ENCODE measurements around the gene ABCF3. TPM values are rescaled to one million over a fixed set of nuclear protein-coding genes. Genes with fewer than 3 reads are reported as not detected.

The ABCF3 gene
- total RNA-seq, 2 donors from 2014 or later: 41.8 to 46.1 TPM

DNA sequence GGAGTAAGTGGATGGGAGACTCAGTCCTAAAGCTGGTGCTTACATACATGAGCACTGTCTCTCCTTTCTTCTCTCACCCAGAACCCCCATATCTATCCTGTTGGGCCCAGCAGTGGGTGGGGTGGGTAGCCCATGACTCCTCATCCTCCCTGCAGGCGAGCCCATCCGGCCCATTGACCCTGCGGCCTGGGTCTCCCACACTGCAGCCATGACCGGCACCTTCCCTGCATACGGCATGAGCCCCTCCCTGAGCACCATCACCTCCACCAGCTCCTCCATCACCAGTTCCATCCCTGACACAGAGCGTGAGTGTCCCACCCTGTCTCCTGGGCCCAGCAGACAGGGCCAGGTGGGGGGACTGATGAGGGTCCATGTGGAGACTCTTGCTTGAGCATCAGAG is 19.3 kb upstream of the ABCF3 start:
- no peak overlapping the region for H3K27ac ChIP-seq
- intact Hi-C loops (cut with DNase I): no loop called here

DNA sequence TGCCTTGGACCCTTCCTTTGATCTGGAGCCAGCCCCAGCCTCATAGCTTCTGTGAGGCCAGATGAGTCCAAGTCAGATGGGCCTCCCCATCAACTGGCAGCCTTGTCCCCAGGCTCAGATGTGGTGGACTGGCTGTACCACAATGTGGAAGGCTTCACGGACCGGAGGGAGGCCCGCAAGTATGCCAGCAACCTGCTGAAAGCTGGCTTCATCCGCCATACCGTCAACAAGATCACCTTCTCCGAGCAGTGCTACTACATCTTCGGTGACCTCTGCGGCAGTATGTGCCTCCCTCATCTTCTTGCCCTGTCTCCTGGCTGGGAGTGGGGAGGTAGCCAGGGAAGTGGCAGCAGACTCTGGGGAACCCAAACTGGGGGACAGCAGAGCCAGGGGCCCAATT is 18.2 kb upstream of the ABCF3 start:
- no peaks in the 10 kb centered on the region for H3K4me1 ChIP-seq
- no peak for TF ChIP-seq POLR2A (IDR thresholded peaks at IDR 0.05)
- TF ChIP-seq, protein P1, sequence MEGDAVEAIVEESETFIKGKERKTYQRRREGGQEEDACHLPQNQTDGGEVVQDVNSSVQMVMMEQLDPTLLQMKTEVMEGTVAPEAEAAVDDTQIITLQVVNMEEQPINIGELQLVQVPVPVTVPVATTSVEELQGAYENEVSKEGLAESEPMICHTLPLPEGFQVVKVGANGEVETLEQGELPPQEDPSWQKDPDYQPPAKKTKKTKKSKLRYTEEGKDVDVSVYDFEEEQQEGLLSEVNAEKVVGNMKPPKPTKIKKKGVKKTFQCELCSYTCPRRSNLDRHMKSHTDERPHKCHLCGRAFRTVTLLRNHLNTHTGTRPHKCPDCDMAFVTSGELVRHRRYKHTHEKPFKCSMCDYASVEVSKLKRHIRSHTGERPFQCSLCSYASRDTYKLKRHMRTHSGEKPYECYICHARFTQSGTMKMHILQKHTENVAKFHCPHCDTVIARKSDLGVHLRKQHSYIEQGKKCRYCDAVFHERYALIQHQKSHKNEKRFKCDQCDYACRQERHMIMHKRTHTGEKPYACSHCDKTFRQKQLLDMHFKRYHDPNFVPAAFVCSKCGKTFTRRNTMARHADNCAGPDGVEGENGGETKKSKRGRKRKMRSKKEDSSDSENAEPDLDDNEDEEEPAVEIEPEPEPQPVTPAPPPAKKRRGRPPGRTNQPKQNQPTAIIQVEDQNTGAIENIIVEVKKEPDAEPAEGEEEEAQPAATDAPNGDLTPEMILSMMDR (IDR thresholded peaks at IDR 0.05): no peak
- H3K36me3 ChIP-seq (replicated peaks in 1 of 2; ENCODE audit: insufficient read depth in 1 of 2, low read depth in 2 of 2): peaks cover 10 to 35% of the 10 kb centered on the region in 2 donors
- DNase-seq (no peak), ATAC-seq (no peak)
- H3K9me3 ChIP-seq: no peaks in the 10 kb centered on the region
- intact Hi-C loops (cut with DNase I): no loop called here
- H3K4me3 ChIP-seq: no peak overlapping the region
- 91% methylated on average over 8 of the region's 8 CpGs; no CpG with 5 or more reads in 1 of the 2 donors for WGBS, 2 donors
- H3K27ac ChIP-seq: no peak overlapping the region
- H3K27me3 ChIP-seq: no peaks in the 10 kb centered on the region

More for the DNA sequence above, 19.3 kb upstream of the ABCF3 start:
- Histone ChIP-seq H3K27me3 (no peaks in the 10 kb centered on the region), H3K36me3 (replicated peaks in 1 of 2; ENCODE audit: insufficient read depth in 1 of 2, low read depth in 2 of 2) (peaks cover 10 to 35% of the 10 kb centered on the region in 2 donors), H3K9me3 (no peaks in the 10 kb centered on the region), H3K4me3 (no peak overlapping the region), H3K4me1 (no peaks in the 10 kb centered on the region)
- no peak for ATAC-seq
- DNase-seq: no peak
- no peak for TF ChIP-seq POLR2A (IDR thresholded peaks at IDR 0.05)
- TF ChIP-seq, protein P1 (IDR thresholded peaks at IDR 0.05): no peak
- WGBS, 2 donors: 90 to 97% methylated on average over 6 of the region's 6 CpGs

DNA sequence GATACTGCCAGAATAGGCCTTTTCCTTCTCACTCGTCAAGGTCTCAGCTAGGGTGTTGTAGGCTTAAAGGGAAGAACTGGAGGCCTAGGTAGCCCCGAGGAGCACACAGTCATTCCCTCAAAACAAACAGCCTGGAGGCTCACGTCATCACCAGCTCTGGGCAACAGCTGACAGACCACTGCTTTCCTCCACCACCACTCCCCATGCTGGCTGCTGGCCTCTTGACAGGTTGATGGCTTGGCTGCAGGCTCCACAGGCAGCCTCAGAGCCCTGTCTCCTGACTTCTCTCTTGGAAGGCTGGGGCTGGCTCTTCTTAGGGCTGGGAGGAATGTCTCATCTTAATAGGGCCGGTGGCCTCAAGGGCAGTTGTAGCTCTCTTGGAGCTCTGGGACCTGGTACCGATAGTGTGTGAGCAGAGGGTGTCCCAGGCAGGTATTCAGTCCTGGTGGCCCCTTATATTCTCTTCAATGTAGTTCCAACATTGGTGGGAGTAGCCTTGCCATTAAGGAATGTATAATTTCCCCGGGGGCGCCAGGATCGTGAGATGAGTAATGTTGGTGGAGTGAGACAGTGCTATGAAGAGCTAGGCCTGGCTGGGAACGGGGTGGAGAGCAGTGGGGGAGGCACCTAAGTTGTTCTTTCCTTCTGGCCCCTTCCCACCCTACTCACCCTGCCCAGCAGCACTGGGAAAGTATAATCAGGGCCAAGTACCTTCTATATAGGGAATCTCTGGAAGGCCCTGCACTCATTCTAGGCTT is 17.5 kb upstream of the ABCF3 start:
- TF ChIP-seq POLR2A (IDR thresholded peaks at IDR 0.05): no peak
- TF ChIP-seq, protein P1 (IDR thresholded peaks at IDR 0.05): no peak
- H3K4me1 ChIP-seq: no peaks in the 10 kb centered on the region
- ATAC-seq (no peak), DNase-seq (no peak)
- intact Hi-C loops (cut with DNase I): no loop called here
- no peak overlapping the region for H3K27ac ChIP-seq
- no peaks in the 10 kb centered on the region for H3K9me3 ChIP-seq
- 84 to 85% methylated on average over 8 to 9 of the region's 9 CpGs for WGBS, 2 donors
- H3K36me3 ChIP-seq (replicated peaks in 1 of 2; ENCODE audit: insufficient read depth in 1 of 2, low read depth in 2 of 2): peaks cover 10 to 33% of the 10 kb centered on the region in 2 donors
- no peak overlapping the region for H3K4me3 ChIP-seq
- H3K27me3 ChIP-seq: no peaks in the 10 kb centered on the region

GRCh38 chr3:184169896-184170875 is 15.8 kb upstream of the ABCF3 start:
- no peak for DNase-seq
- Histone ChIP-seq H3K9me3 (no peaks in the 10 kb centered on the region), H3K27ac (no peak overlapping the region), H3K27me3 (no peaks in the 10 kb centered on the region), H3K4me1 (peaks cover 6% of the 10 kb centered on the region), H3K36me3 (replicated peaks in 1 of 2; ENCODE audit: insufficient read depth in 1 of 2, low read depth in 2 of 2) (peaks cover 10 to 23% of the 10 kb centered on the region in 2 donors), H3K4me3 (no peak overlapping the region)
- intact Hi-C loops (cut with DNase I): no loop called here
- no peak for ATAC-seq
- 90 to 93% methylated on average over 40 to 45 of the region's 66 CpGs for WGBS, 2 donors
- TF ChIP-seq, protein P1 (IDR thresholded peaks at IDR 0.05): no peak
- no peak for TF ChIP-seq POLR2A (IDR thresholded peaks at IDR 0.05)
